Nephron (organoid): ENCODE measurements around the gene TBC1D16.

Experiments used
- H3K27ac Mint-ChIP-seq, 3 experiments: 2 replicates each; pipeline ENCODE4 v1.8.0; 2020; ENCODE audit warnings: mixed read lengths in 3 of 3, mild to moderate bottlenecking in 2 of 3, moderate library complexity in 1 of 3
- H3K27me3 Mint-ChIP-seq: 2 replicates; pipeline ENCODE4 v1.8.0; 2021; ENCODE audit warnings: low read depth, mild to moderate bottlenecking, moderate library complexity, mixed read lengths
- H3K36me3 Mint-ChIP-seq: 2 replicates; pipeline ENCODE4 v1.8.0; 2020; ENCODE audit warnings: low read depth, mixed read lengths
- H3K4me1 Mint-ChIP-seq: 2 replicates; pipeline ENCODE4 v1.8.0; 2020; ENCODE audit warnings: mixed read lengths
- H3K4me3 Mint-ChIP-seq, 3 experiments: 2 replicates each; pipeline ENCODE4 v1.8.0; 2020; ENCODE audit warnings: mild to moderate bottlenecking in 3 of 3, mixed read lengths in 3 of 3, moderate library complexity in 2 of 3
- H3K9me3 Mint-ChIP-seq: 2 replicates; pipeline ENCODE4 v1.8.0; 2020; ENCODE audit warnings: mixed read lengths
- TF ChIP-seq, protein P1 (sequence below), 3 experiments: fragments of 200-600 bp; sonication (generic); IDR thresholded peaks; one replicate each; pipeline ENCODE4 v1.5.0; 2021; ENCODE audit warnings: antibody characterized with exemption in 3 of 3; ENCODE audit not compliant: unreplicated experiment in 3 of 3

Gene TBC1D16

DNA sequence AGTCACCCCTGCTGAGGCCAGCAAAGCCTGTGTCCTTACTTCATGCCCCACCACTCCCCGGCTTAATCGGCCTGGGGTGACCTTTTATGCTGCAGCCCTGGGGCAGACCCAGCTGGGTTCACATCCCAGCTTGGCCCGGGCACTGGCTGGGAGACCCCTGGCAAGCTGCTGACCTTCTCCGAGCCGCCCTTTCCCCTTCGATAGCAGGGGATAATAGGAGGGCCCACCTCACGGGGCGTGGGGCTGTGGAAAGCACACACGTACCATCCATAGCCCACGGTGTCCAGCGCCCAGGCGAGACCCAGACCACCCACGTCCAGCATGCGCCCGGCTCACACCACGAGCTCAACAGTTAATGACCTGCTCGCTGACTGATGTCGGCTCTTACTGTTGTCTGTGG is 26.8 kb downstream of the TBC1D16 start:
- Mint-ChIP-seq H3K4me3 (no peak overlapping the region), H3K4me1 (peaks cover 9% of the 10 kb centered on the region), H3K27ac (no peak overlapping the region), H3K9me3 (no peaks in the 10 kb centered on the region), H3K27me3 (no peaks in the 10 kb centered on the region), H3K36me3 (peaks cover 13% of the 10 kb centered on the region)
- TF ChIP-seq, protein P1, sequence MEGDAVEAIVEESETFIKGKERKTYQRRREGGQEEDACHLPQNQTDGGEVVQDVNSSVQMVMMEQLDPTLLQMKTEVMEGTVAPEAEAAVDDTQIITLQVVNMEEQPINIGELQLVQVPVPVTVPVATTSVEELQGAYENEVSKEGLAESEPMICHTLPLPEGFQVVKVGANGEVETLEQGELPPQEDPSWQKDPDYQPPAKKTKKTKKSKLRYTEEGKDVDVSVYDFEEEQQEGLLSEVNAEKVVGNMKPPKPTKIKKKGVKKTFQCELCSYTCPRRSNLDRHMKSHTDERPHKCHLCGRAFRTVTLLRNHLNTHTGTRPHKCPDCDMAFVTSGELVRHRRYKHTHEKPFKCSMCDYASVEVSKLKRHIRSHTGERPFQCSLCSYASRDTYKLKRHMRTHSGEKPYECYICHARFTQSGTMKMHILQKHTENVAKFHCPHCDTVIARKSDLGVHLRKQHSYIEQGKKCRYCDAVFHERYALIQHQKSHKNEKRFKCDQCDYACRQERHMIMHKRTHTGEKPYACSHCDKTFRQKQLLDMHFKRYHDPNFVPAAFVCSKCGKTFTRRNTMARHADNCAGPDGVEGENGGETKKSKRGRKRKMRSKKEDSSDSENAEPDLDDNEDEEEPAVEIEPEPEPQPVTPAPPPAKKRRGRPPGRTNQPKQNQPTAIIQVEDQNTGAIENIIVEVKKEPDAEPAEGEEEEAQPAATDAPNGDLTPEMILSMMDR (IDR thresholded peaks at IDR 0.05; ENCODE audit: unreplicated experiment in 3 of 3), result no peak

DNA sequence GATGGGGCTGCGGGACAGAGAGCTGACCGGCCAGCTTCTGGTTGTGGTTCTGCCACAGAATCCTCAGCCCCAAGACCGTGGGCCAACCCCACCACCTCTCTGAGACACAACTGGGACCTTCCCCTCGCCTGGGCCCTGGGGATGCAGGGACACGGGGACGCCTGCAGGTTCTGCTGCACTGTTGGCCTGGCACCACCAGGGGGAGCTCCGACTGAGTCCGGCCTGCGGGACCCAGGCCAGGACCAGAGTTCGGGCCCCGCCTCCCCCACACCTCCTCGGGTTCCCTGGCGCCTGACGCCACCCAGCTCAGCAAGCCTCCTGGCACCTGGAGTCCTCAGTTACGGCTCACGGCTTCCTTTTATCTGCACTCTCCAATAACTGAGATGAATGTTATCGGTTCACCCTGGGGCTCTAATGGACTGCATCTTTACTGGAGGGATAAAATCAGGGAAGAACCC is 27.3 kb downstream of the TBC1D16 start:
- Mint-ChIP-seq H3K27me3 (no peaks in the 10 kb centered on the region), H3K9me3 (no peaks in the 10 kb centered on the region), H3K4me3 (no peak overlapping the region), H3K4me1 (peaks cover 9% of the 10 kb centered on the region), H3K27ac (no peak overlapping the region), H3K36me3 (peaks cover 13% of the 10 kb centered on the region)
- TF ChIP-seq, protein P1 (IDR thresholded peaks at IDR 0.05; ENCODE audit: unreplicated experiment in 3 of 3), result peak; percentile 87 to 88 (median 87)

DNA sequence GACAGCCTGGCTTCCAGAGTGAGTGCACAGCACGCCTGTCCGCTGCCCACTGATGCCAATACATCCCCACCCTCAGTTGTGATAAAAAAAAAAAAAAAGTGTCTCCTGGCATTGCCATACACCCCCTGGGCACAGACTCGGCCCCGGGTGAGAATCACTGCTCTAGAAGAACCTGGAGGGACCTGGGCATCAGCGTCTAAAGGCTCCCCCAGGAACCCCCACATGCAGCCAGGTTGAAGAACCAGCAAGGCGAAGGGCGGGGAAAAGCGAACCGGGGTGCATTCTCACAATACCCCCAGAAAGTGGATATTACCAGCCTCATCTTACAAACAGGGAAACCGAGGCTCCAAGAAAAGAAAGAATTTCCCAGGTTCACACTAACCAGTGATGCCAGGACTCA is 27.7 kb downstream of the TBC1D16 start:
- Mint-ChIP-seq H3K36me3 (peaks cover 13% of the 10 kb centered on the region), H3K9me3 (no peaks in the 10 kb centered on the region), H3K4me1 (peaks cover 8% of the 10 kb centered on the region), H3K4me3 (no peak overlapping the region), H3K27me3 (no peaks in the 10 kb centered on the region), H3K27ac (no peak overlapping the region)
- TF ChIP-seq, protein P1 (IDR thresholded peaks at IDR 0.05; ENCODE audit: unreplicated experiment in 3 of 3), result no peak

DNA sequence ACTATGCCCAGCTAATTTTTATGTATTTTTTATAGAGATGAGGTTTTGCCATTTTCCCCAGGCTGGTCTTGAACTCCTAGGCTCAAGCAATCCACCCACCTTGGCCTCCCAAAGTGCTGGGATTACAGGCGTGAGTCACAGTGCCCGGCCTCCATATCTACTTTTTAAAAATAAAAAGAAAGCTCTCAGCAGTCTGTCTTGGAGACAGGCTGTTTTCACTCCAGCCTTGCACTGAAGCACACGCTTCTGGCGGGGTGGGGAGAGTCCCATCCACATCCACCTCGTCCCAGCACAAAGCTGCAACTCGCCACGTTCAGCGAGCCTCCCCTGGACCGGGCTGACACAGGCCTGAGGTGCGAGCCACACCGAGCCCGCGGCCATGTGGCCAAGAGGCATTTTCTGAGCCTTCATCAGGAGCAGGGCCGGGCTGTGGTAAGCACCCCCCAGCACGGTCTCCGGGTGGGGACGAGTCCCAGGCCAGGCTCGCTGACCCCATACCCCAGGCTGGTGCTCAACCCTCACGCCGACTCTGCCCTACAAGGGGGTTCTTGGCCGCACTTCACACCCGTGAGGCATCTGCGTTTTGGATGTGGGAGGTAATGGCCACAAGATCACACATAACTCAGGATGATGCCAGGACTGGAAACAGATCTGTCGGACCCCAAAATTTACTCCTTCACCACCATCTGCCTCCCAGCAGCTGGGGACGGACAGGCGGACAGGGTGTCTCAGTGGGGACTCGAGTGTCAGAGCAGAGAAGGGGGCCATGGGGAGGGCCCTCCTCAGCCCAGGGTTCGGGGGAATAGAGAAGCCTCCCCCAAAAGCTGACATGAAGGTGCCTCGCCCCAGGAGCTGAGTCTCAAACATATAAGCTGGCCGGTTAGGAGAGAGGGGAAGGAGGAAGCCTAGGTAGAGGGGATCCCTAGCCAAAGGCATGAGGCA is 28.6 kb downstream of the TBC1D16 start:
- TF ChIP-seq, protein P1 (IDR thresholded peaks at IDR 0.05; ENCODE audit: unreplicated experiment in 3 of 3), result no peak
- Mint-ChIP-seq H3K9me3 (no peaks in the 10 kb centered on the region), H3K4me3 (no peak overlapping the region), H3K27me3 (no peaks in the 10 kb centered on the region), H3K4me1 (no peaks in the 10 kb centered on the region), H3K27ac (no peak overlapping the region), H3K36me3 (peaks cover 13% of the 10 kb centered on the region)

DNA sequence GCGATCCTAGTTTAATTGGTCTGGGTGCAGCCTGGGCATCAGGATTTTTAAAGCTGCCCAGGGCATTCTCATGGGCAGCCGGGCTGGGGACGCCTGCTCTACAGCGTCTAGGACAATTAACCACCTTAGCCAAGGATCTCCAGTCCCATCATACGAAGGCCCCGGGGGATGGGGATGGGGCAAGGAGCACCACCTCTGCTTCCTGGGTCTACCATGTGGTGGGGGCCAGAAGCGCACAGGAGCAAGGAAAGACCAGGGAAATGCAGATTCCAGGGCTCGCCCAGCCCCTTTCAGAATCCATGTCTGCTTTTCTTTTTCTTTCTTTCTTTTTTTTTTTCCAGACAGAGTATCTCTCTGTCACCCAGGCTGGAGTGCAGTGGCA is 29.3 kb downstream of the TBC1D16 start:
- Mint-ChIP-seq H3K4me3 (peak overlapping the region in 2 of 3 experiments; percentile 21 to 75), H3K27me3 (no peaks in the 10 kb centered on the region), H3K36me3 (peaks cover 13% of the 10 kb centered on the region), H3K9me3 (no peaks in the 10 kb centered on the region), H3K4me1 (no peaks in the 10 kb centered on the region), H3K27ac (peak overlapping the region in 1 of 3 experiments; percentile 69)
- TF ChIP-seq, protein P1 (IDR thresholded peaks at IDR 0.05; ENCODE audit: unreplicated experiment in 3 of 3), result no peak
